ENCODE measurements around the gene SOS1.

DNA sequence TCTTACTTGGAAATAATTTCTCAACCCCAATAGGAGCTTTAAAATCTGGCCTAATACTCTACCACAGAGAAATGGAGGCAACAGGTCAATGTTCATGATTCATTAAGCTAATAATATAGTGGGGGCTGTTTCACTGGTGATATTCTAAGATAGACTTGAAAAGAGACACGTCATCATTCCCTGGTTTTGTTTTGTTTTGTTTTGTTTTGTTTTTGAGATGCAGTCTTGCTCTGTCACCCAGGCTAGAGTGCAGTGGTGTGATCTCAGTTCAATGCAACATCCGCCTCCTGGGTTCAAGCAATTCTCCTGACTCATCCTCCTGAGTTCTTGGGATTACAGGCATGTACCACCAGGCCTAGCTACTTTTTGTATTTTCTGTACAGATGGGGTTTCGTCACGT, 37.5 kb upstream of the SOS1 start:
- TF ChIP-seq FOXP2 (optimal IDR thresholded peaks at IDR 0.05; ENCODE audit: borderline replicate concordance, extremely low read depth, extremely low read length, insufficient read depth): no peak
- TF ChIP-seq SIN3A (IDR thresholded peaks at IDR 0.05; ENCODE audit: borderline replicate concordance, insufficient read depth, low read length): no peak
